HCT116 (cell line): ENCODE measurements around the gene TMEM256. TPM values are rescaled to one million over a fixed set of nuclear protein-coding genes. Genes with fewer than 3 reads are reported as not detected.

Source experiments
- ATAC-seq: fragments of 200-7000 bp; cut with Tn5 transposase; 2 replicates; pipeline ENCODE4 v1.9.1; 2020; ENCODE audit warnings: mild to moderate bottlenecking, moderate library complexity
- BruUV-seq: library from RNA; stranded (reverse); fragments of 400-500 nt; replicated peaks from 2 replicates; lab custom pipeline; 2021; lab: Mats Ljungman, UMichigan
- CTCF ChIA-PET: fragments of 300-600 bp; sonication (Branson Sonifier 250); formaldehyde crosslinking; loops from one replicate; lab custom pipeline; 2021; ENCODE audit warnings: antibody characterized with exemption; lab: Charles Lee
- POLR2A ChIA-PET: fragments of 300-600, 350-600 bp; sonication (Branson Sonifier 250); formaldehyde crosslinking; loops from one replicate; lab custom pipeline; 2021; ENCODE audit warnings: antibody characterized with exemption; lab: Charles Lee
- RAD21 ChIA-PET, 2 experiments: fragments of 300-600 bp; sonication (Branson Sonifier 250); formaldehyde crosslinking; loops; one replicate each; lab custom pipeline; 2023; ENCODE audit warnings: low total read pairs in 2 of 2; ENCODE audit not compliant: uncharacterized antibody in 2 of 2, unreplicated experiment in 2 of 2, low non-redundant PET in 1 of 2; lab: Charles Lee
- DNase-seq: peaks from one replicate; pipeline ENCODE4 v3.0.0-alpha.2; 2010; ENCODE audit warnings: low read depth, low spot score
- H2AFZ ChIP-seq: fragments of 200-600 bp; shearing (Covaris generic), sonication (generic); 2 replicates; pipeline ENCODE4 v1.6.1; 2017; ENCODE audit warnings: low read depth, mixed run types, mixed read lengths, antibody characterized with exemption, low read length; ENCODE audit not compliant: poor library complexity, severe bottlenecking
- H3K27ac ChIP-seq: 2 replicates; pipeline ENCODE4 v1.5.1; 2012; ENCODE audit warnings: low read depth, low read length
- H3K27me3 ChIP-seq: fragments of 200-600 bp; sonication (generic); 2 replicates; pipeline ENCODE4 v1.6.1; 2016; ENCODE audit warnings: mixed run types, low read length, mixed read lengths; ENCODE audit not compliant: insufficient read depth
- H3K36me3 ChIP-seq, 2 experiments: fragments of 200-500 bp in 1 of 2; fragments of 200-600 bp in 1 of 2; sonication (Bioruptor generic) in 1 of 2; sonication (generic) in 1 of 2; 2 replicates each; pipeline versions ENCODE4 v1.5.1 to v1.6.1; 2014 to 2016; ENCODE audit warnings: low read length in 2 of 2, inconsistent platforms in 1 of 2, mixed read lengths in 1 of 2, mixed run types in 1 of 2; ENCODE audit not compliant: insufficient read depth in 2 of 2, control insufficient read depth in 1 of 2
- H3K4me1 ChIP-seq, 2 experiments: fragments of 200-600 bp in 1 of 2; sonication (generic) in 1 of 2; 2 replicates each; pipeline versions ENCODE4 v1.5.1 to v1.6.1; 2012 to 2017; ENCODE audit warnings: low read length in 2 of 2, inconsistent platforms in 1 of 2, mild to moderate bottlenecking in 1 of 2, mixed read lengths in 1 of 2, mixed run types in 1 of 2, moderate library complexity in 1 of 2; ENCODE audit not compliant: insufficient read depth in 2 of 2, control insufficient read depth in 1 of 2
- H3K4me2 ChIP-seq: fragments of 200-600 bp; sonication (generic); 2 replicates; pipeline ENCODE4 v1.6.1; 2017; ENCODE audit warnings: mixed run types, low read length, mixed read lengths
- H3K4me3 ChIP-seq, 2 experiments: fragments of 200-600 bp in 1 of 2; sonication (generic) in 1 of 2; replicated peaks in 1 of 2; 2 replicates each; pipeline ENCODE4 v1.5.1; 2011 to 2016; ENCODE audit warnings: low read length in 2 of 2, control low read depth in 1 of 2, low read depth in 1 of 2, mild to moderate bottlenecking in 1 of 2, mixed read lengths in 1 of 2, mixed run types in 1 of 2
- H3K79me2 ChIP-seq: fragments of 200-600 bp; sonication (generic); 2 replicates; pipeline ENCODE4 v1.6.1; 2017; ENCODE audit warnings: mild to moderate bottlenecking, mixed run types, low read length, moderate library complexity, mixed read lengths; ENCODE audit not compliant: insufficient read depth
- H3K9ac ChIP-seq: fragments of 200-600 bp; sonication (generic); 2 replicates; pipeline ENCODE4 v1.6.1; 2016; ENCODE audit warnings: low read length, mixed read lengths
- H3K9me2 ChIP-seq: fragments of 200-600 bp; sonication (generic), shearing (Covaris generic); 2 replicates; pipeline ENCODE4 v1.6.1; 2017; ENCODE audit warnings: mixed run types, mild to moderate bottlenecking, moderate library complexity; ENCODE audit not compliant: insufficient read depth
- H3K9me3 ChIP-seq, 2 experiments: fragments of 200-500 bp in 1 of 2; fragments of 200-600 bp in 1 of 2; sonication (Bioruptor generic) in 1 of 2; sonication (generic) in 1 of 2; 2 replicates each; pipeline ENCODE4 v1.6.1; 2014 to 2017; ENCODE audit warnings: low read length in 2 of 2, mixed read lengths in 2 of 2, inconsistent platforms in 1 of 2, low read depth in 1 of 2, mild to moderate bottlenecking in 1 of 2, mixed run types in 1 of 2, moderate library complexity in 1 of 2; ENCODE audit not compliant: control insufficient read depth in 1 of 2, insufficient read depth in 1 of 2
- H4K20me1 ChIP-seq: fragments of 200-600 bp; sonication (generic), shearing (Covaris generic); 2 replicates; pipeline ENCODE4 v1.6.1; 2017; ENCODE audit warnings: mixed run types, mild to moderate bottlenecking, moderate library complexity; ENCODE audit not compliant: insufficient read depth
- ELF1 ChIP-seq: IDR thresholded peaks from 2 replicates; pipeline ENCODE4 v1.6.1; 2012; ENCODE audit warnings: low read depth, borderline replicate concordance
- JUND ChIP-seq: IDR thresholded peaks from 2 replicates; pipeline ENCODE4 v1.6.1; 2012
- RAD21 ChIP-seq: IDR thresholded peaks from 2 replicates; pipeline ENCODE4 v1.6.1; 2012; ENCODE audit warnings: low read depth, mild to moderate bottlenecking
- YY1 ChIP-seq: IDR thresholded peaks from 2 replicates; pipeline ENCODE4 v1.6.1; 2011; ENCODE audit warnings: low read length, low read depth, moderate library complexity, mild to moderate bottlenecking; ENCODE audit not compliant: insufficient replicate concordance; ENCODE audit errors: extremely low read depth
- ZNF274 ChIP-seq: fragments of 200-500 bp; sonication (Bioruptor generic); IDR thresholded peaks from 2 replicates; pipeline ENCODE4 v1.6.1; 2014; ENCODE audit warnings: mild to moderate bottlenecking, low read depth, low read length, inconsistent platforms
- intact Hi-C: fragments of 100-400 bp; cut with micrococcal nuclease; formaldehyde crosslinking; loops from 2 replicates; pipeline ENCODE4 v1.10.0; 2022
- total RNA-seq: library from RNA; stranded (reverse); gene quantifications from one replicate; pipeline ENCODE4 v1.2.1, GENCODE V29; 2021; ENCODE audit not compliant: unreplicated experiment

The TMEM256 gene
- total RNA-seq, 1 experiment from 2014 or later = 110 TPM

DNA sequence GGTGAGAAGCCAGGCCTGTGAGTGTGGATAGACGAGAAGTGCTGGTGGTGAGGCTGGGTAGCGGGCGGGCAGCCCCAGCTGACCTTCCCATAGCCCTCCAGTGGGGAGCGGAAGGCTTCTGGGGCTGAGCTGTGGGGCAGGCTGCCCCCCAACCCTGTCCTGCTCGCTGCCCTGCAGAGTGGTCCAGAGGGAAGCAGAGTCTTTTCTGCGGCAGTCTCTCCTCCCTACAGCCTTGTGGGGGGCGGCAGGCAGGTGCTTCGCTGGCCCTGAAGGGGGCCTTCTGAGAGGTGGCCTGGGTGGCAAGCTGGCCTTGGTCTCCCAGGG is 7.5 kb upstream of the TMEM256 start:
- no peak for TF ChIP-seq ELF1
- Histone ChIP-seq H2AFZ (no peak overlapping the region), H3K9ac (no peak overlapping the region), H3K9me3 (no peaks in the 10 kb centered on the region), H3K27ac (no peak overlapping the region), H4K20me1 (no peaks in the 10 kb centered on the region), H3K4me2 (no peak overlapping the region), H3K36me3 (peaks cover 3 to 6% of the 10 kb centered on the region in 2 experiments; a peak in 2 of 4 replicates), H3K79me2 (no peaks in the 10 kb centered on the region), H3K4me1 (peaks cover 0 to 3% of the 10 kb centered on the region in 2 experiments; a peak in 1 of 4 replicates), H3K27me3 (no peaks in the 10 kb centered on the region), H3K9me2 (no peaks in the 10 kb centered on the region), H3K4me3 (no peak overlapping the region)
- ChIA-PET RAD21 (no interaction called here), POLR2A (no interaction called here), CTCF (no interaction called here)
- no TSS peak for BruUV-seq
- no peak for ATAC-seq
- no peak for DNase-seq
- intact Hi-C loops = no loop called here

DNA sequence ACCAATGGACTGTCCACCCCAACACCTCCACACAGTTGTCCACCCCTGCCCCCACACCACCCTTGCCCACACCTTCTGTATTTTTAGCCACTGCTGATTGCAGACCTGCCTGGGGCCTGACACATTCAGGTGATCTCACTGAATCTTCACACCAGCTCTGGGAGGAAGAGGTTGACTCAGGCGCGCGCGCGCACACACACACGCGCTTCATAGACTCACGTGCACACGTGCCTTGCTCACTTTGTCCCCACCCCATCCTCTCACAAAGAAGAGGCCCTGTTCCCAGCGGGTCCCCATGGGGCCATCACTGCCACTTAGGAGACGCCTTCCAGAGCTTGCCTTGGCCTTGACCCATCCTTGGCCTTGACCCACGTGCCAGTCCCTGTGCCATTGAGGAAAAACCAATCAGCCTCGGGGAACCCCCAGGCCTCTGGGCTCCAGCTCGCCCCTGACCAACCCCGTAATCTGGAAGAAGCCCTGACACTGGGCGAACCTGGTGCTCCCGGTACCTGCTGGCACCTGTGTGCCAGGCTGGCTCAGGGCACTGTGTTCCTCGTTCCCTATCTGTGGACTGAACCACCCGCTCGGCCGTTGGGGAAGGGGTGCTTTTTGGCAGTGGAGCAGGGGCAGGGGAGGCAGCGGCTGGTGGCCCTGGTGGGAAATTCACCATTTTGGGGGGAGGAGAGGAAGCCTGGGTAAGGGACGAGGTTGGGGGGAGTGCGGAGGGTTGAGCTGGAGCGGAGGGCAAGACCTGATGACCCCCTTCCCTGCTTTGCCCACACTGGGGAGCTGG is 6.9 kb upstream of the TMEM256 start:
- POLR2A ChIA-PET = no interaction called here
- intact Hi-C loops = no loop called here
- BruUV-seq = no TSS peak
- Histone ChIP-seq H4K20me1 (no peaks in the 10 kb centered on the region), H2AFZ (no peak overlapping the region), H3K36me3 (peaks cover 3 to 6% of the 10 kb centered on the region in 2 experiments; a peak in 2 of 4 replicates), H3K9ac (no peak overlapping the region), H3K9me3 (no peaks in the 10 kb centered on the region), H3K27ac (no peak overlapping the region), H3K9me2 (no peaks in the 10 kb centered on the region), H3K4me2 (no peak overlapping the region), H3K4me3 (no peak overlapping the region), H3K4me1 (peaks cover 4 to 7% of the 10 kb centered on the region in 2 experiments; a peak in 3 of 4 replicates), H3K79me2 (peaks cover 2% of the 10 kb centered on the region; the same call in 1 of the 2 replicates), H3K27me3 (no peaks in the 10 kb centered on the region)
- RAD21 ChIA-PET = no interaction called here
- CTCF ChIA-PET = no interaction called here
- no peak for ATAC-seq
- DNase-seq = no peak
- TF ChIP-seq ZNF274 (no peak), RAD21 (no peak), YY1 (no peak), JUND (no peak)
- TF ChIP-seq, all 23 proteins: peak for 0
